ENCODE data around the gene ALG8.

ALG8 gene

GRCh38 chr11:78168539-78169477 is 29.4 kb upstream of the ALG8 start:
- DNase-seq, result no peak
- Mint-ChIP-seq H3K27ac (no peak overlapping the region), H3K36me3 (ENCODE audit: low read depth) (peaks cover 21% of the 10 kb centered on the region), H3K4me3 (no peak overlapping the region), H3K4me1 (ENCODE audit: low read depth) (no peaks in the 10 kb centered on the region), H3K27me3 (no peaks in the 10 kb centered on the region), H3K9me3 (no peaks in the 10 kb centered on the region)

- no peak overlapping the region for H3K27ac Mint-ChIP-seq
- peaks cover 4% of the 10 kb centered on the region for H3K36me3 Mint-ChIP-seq (ENCODE audit: low read depth)
- H3K27me3 Mint-ChIP-seq, result no peaks in the 10 kb centered on the region
- no peaks in the 10 kb centered on the region for H3K9me3 Mint-ChIP-seq
- no peaks in the 10 kb centered on the region for H3K4me1 Mint-ChIP-seq (ENCODE audit: low read depth)
- H3K4me3 Mint-ChIP-seq, result no peak overlapping the region
- DNase-seq, result no peak
Measured at GRCh38 chr11:78166855-78167469, 27.5 kb upstream of the ALG8 start.

DNA sequence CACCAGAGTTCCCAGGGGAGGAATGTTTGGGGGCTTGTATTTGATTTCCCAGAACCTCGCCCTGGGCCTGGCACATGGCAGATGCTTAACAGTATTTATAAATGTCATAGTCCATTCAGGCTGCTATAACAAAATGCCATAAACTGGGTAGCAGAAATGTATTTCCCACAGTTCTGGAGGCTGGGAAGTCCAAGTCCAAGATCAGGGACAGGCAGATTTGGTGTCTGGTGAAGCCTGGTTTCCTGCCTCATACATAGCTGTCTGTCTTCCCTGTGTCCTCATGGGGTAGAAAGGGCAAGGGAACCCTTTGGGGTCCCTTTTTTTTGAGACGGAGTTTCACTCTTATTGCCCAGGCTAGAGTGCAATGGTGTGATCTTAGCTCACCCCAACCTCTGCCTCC is 25.0 kb upstream of the ALG8 start:
- DNase-seq, result no peak
- Mint-ChIP-seq H3K9me3 (no peaks in the 10 kb centered on the region), H3K27me3 (no peaks in the 10 kb centered on the region), H3K4me1 (ENCODE audit: low read depth) (no peaks in the 10 kb centered on the region), H3K27ac (no peak overlapping the region), H3K36me3 (ENCODE audit: low read depth) (no peaks in the 10 kb centered on the region), H3K4me3 (no peak overlapping the region)

GRCh38 chr11:78163828-78164227 is 24.4 kb upstream of the ALG8 start:
- Mint-ChIP-seq H3K4me3 (no peak overlapping the region), H3K27ac (no peak overlapping the region), H3K27me3 (no peaks in the 10 kb centered on the region)

DNA sequence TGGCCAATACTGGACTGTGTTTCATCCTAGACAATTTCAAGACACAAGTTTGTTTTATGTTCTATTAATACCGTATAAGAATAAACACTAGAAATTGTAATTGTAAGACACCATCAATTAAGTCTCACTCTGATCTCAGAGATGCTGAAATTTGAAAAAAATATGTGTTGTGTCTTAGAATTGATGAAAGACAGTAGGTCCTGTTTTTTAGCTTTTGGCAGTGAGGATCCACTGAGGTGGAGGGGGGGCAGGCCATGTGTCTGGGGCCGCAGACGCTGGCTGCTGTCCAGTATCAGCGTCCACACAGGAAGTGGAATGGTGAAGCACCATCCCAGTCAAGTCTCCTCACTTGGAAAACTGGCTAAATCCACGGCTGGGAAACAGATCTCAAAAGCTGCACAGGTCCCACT is 22.5 kb upstream of the ALG8 start:
- no peak overlapping the region for H3K27ac Mint-ChIP-seq
- no peaks in the 10 kb centered on the region for H3K27me3 Mint-ChIP-seq

More at GRCh38 chr11:78163828-78164227, 24.4 kb upstream of the ALG8 start:
- Mint-ChIP-seq H3K9me3 (no peaks in the 10 kb centered on the region), H3K36me3 (ENCODE audit: low read depth) (no peaks in the 10 kb centered on the region), H3K4me1 (ENCODE audit: low read depth) (no peaks in the 10 kb centered on the region)
- no peak for DNase-seq

DNA sequence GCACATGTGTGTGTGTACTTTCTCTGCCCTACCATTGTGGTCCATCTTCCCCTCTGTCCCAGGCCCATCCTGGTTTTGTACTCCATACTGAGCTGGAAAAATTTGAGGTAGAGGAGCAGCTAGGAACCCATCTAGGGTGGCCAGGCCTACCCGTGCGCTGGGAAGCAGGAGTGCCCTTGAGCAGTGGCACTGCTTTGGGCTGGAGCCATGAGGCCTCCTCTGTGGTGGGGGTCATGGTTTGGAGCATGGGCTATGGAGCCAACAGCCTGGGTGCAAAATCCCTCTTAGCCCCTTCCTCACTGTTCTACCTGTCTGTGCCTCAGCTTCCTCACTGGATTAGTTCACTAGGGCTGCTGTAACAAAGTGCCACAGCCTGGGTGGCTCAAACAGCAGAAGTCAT is 21.9 kb upstream of the ALG8 start:
- Mint-ChIP-seq H3K27me3 (no peaks in the 10 kb centered on the region), H3K9me3 (no peaks in the 10 kb centered on the region), H3K4me3 (no peak overlapping the region), H3K4me1 (ENCODE audit: low read depth) (no peaks in the 10 kb centered on the region), H3K36me3 (ENCODE audit: low read depth) (no peaks in the 10 kb centered on the region), H3K27ac (no peak overlapping the region)
- no peak for DNase-seq

More for the DNA sequence above, 22.5 kb upstream of the ALG8 start:
- Mint-ChIP-seq H3K9me3 (no peaks in the 10 kb centered on the region), H3K4me3 (no peak overlapping the region), H3K4me1 (ENCODE audit: low read depth) (no peaks in the 10 kb centered on the region), H3K36me3 (ENCODE audit: low read depth) (no peaks in the 10 kb centered on the region)
- DNase-seq, result no peak

DNA sequence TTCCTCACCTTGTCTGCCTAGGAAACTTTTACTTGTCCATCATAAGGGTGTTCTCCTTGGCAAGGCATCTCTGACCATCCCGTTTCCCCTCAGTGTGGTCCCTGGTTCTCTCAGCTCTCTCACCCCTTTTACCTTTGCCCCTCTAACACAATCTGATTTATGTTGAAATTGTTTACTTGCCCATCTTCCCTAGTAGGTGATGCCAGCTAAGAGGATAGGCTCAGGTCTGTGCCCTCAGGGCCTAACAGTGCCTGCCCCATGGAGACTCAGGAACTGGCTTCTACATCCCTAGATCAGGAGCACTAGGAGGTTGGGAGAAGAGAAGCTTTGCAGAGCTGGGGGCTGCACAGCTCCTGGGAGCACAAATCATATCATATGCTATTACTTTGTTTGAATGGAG is 21.1 kb upstream of the ALG8 start:
- no peak overlapping the region for H3K4me3 Mint-ChIP-seq
- no peaks in the 10 kb centered on the region for H3K4me1 Mint-ChIP-seq (ENCODE audit: low read depth)
- H3K27me3 Mint-ChIP-seq, result no peaks in the 10 kb centered on the region
- no peaks in the 10 kb centered on the region for H3K9me3 Mint-ChIP-seq
- no peak overlapping the region for H3K27ac Mint-ChIP-seq
- DNase-seq, result no peak
- H3K36me3 Mint-ChIP-seq (ENCODE audit: low read depth), result no peaks in the 10 kb centered on the region

DNA sequence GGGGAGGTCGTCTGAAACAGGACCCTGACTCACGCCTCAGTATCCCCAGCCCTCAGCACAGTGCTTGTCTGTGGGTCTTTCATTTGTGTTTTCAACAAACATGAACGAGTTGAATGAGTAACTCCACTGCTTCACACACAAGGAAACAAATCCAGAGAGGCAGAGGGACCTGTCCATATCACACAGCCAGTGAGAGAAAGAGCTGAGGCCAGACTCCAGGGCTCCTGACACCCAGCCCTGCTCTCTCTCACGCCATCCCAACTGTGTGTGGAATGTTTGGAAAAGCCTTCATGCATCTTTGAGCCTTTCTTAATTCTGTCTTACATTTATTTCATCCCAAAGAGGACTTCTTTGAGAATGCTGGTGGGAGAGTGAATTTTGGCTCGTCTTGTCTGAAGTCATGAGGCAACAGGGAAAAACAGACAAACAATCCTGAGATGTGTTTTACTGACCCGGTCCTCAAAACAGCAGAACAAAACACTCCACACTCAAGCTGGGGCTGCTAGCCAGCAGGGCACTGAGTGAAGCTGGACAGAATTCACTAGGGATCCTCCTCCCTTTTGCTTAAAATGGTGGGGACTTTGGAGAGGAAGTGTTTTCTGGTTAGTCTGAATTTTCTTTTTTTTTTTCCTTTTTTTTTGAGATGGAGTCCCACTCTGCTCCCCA is 19.7 kb upstream of the ALG8 start:
- no peak for DNase-seq
- H3K27me3 Mint-ChIP-seq, result no peaks in the 10 kb centered on the region
- no peaks in the 10 kb centered on the region for H3K36me3 Mint-ChIP-seq (ENCODE audit: low read depth)
- no peaks in the 10 kb centered on the region for H3K4me1 Mint-ChIP-seq (ENCODE audit: low read depth)
- no peak overlapping the region for H3K4me3 Mint-ChIP-seq
- H3K27ac Mint-ChIP-seq, result peak overlapping the region; percentile 44
- no peaks in the 10 kb centered on the region for H3K9me3 Mint-ChIP-seq

DNA sequence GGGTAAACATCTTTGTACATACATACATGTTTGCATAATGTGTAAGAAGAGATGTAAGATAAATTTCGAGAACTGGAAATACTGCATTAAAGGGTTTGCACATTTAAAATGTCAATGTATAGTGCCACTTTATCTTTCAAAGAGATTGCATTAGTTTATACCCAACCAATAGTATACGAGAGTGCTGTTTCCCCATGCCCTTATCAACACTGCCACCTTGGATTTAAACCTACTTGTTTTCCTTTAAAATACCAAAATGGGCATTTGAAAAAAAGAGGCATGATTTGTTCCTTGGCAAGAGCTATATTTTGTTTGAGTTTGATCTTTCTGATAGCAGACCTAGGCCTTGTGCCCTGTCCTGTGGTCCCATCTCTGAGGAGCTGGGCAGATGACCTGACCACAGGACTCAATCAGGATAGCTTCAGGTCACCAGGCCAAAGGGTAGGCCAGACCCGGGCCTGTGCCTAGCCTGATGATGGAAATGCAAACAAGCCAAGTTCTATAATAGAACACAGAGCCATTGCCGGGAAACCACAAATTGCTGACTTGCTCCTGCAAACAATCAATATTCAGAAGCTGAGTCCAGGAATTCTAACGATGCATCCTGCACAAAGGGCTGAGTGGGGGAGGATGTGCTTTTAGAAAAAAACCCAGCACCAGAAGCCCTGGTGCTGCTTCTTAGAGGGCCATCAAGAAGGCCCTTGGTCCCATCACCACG is 16.9 kb upstream of the ALG8 start:
- Mint-ChIP-seq H3K4me1 (ENCODE audit: low read depth) (no peaks in the 10 kb centered on the region), H3K27ac (no peak overlapping the region), H3K4me3 (no peak overlapping the region), H3K27me3 (no peaks in the 10 kb centered on the region), H3K36me3 (ENCODE audit: low read depth) (no peaks in the 10 kb centered on the region), H3K9me3 (no peaks in the 10 kb centered on the region)
- DNase-seq, result no peak

GRCh38 chr11:78151804-78152203 is 12.4 kb upstream of the ALG8 start:
- Mint-ChIP-seq H3K4me1 (ENCODE audit: low read depth) (no peaks in the 10 kb centered on the region), H3K27me3 (no peaks in the 10 kb centered on the region), H3K36me3 (ENCODE audit: low read depth) (no peaks in the 10 kb centered on the region), H3K27ac (no peak overlapping the region), H3K9me3 (no peaks in the 10 kb centered on the region), H3K4me3 (no peak overlapping the region)
- DNase-seq, result no peak

GRCh38 chr11:78150754-78151153 is 11.3 kb upstream of the ALG8 start:
- DNase-seq, result no peak
- Mint-ChIP-seq H3K27me3 (no peaks in the 10 kb centered on the region), H3K27ac (no peak overlapping the region)

DNA sequence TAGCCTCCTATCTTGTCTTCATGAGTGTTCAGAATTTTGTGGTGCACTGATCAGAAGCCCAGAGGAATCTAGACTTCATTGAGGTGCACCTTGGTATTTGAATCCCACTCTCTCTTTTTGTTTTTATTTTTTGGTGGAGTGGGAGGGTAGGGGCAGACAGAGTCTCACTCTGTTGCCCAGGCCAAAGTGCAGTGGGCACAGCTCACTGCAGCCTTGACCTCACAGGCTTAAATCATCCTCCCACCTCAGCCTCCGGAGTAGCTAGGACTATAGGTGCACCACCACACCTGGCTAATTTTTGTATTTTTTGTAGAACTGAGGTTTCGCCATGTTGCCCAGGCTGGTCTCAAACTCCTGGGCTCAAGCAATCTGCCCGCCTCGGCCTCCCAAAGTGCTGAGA is 10.9 kb upstream of the ALG8 start:
- no peaks in the 10 kb centered on the region for H3K4me1 Mint-ChIP-seq (ENCODE audit: low read depth)
- no peak overlapping the region for H3K4me3 Mint-ChIP-seq
- no peaks in the 10 kb centered on the region for H3K36me3 Mint-ChIP-seq (ENCODE audit: low read depth)
- H3K27me3 Mint-ChIP-seq, result no peaks in the 10 kb centered on the region
- H3K9me3 Mint-ChIP-seq, result no peaks in the 10 kb centered on the region
- H3K27ac Mint-ChIP-seq, result no peak overlapping the region
- no peak for DNase-seq

More at GRCh38 chr11:78150754-78151153, 11.3 kb upstream of the ALG8 start:
- Mint-ChIP-seq H3K9me3 (no peaks in the 10 kb centered on the region), H3K36me3 (ENCODE audit: low read depth) (no peaks in the 10 kb centered on the region), H3K4me3 (no peak overlapping the region), H3K4me1 (ENCODE audit: low read depth) (no peaks in the 10 kb centered on the region)

DNA sequence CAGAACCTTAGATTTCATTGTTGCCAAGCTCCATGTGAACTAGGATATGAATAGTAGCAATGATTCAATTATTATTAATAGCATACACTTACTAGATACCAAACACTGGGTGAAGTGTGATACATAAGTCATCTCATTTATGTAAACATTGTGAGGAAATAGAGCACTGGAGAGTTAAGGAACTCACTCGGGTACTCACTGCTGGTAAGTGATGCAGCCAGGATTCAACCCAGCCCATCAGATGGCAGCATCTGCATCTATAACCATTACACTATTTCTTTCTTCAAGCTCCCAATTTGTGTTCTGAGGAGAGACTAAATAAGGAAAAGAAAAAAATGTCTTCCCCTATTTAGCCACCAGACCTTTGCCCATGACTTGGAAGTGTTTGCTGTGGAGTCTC is 10.2 kb upstream of the ALG8 start:
- Mint-ChIP-seq H3K36me3 (ENCODE audit: low read depth) (no peaks in the 10 kb centered on the region), H3K27me3 (no peaks in the 10 kb centered on the region), H3K4me3 (no peak overlapping the region), H3K4me1 (ENCODE audit: low read depth) (no peaks in the 10 kb centered on the region), H3K9me3 (no peaks in the 10 kb centered on the region), H3K27ac (no peak overlapping the region)
- no peak for DNase-seq

DNA sequence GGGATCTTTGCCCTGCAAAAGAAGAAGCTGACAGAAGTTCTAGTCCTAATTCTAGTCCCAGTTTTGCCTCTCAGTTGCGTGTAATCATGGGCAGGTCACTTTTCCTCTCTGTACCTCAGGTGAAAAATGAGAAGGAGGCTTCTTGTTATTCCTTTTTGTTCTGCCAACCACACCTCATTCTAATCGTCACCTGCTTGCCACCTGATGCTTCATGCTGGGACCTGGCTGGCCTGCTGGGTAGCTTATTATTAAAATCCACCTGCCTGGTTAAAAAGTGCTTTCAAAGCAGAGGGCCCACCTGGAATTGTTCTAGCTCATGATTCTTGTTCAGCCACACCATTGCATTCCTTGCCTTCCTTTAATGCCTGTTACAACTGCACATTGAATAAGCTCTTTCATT is 8.4 kb upstream of the ALG8 start:
- H3K4me1 Mint-ChIP-seq (ENCODE audit: low read depth), result peaks cover 2% of the 10 kb centered on the region
- no peak for DNase-seq
- H3K36me3 Mint-ChIP-seq (ENCODE audit: low read depth), result peaks cover 12% of the 10 kb centered on the region
- H3K27me3 Mint-ChIP-seq, result no peaks in the 10 kb centered on the region
- no peak overlapping the region for H3K27ac Mint-ChIP-seq
- no peaks in the 10 kb centered on the region for H3K9me3 Mint-ChIP-seq
- no peak overlapping the region for H3K4me3 Mint-ChIP-seq
